HS-27A (cell line): ENCODE results near the gene NBPF20.
"Not testable (repeated sequence)": the region's sequence is repeated elsewhere in the genome, so short reads cannot be mapped to it uniquely, and the experiment has no call there.

Experiments used
- DNase-seq: peaks from one replicate; pipeline ENCODE4 v3.0.0-alpha.2; 2012; ENCODE audit warnings: low read depth, missing footprints

The NBPF20 gene

DNA sequence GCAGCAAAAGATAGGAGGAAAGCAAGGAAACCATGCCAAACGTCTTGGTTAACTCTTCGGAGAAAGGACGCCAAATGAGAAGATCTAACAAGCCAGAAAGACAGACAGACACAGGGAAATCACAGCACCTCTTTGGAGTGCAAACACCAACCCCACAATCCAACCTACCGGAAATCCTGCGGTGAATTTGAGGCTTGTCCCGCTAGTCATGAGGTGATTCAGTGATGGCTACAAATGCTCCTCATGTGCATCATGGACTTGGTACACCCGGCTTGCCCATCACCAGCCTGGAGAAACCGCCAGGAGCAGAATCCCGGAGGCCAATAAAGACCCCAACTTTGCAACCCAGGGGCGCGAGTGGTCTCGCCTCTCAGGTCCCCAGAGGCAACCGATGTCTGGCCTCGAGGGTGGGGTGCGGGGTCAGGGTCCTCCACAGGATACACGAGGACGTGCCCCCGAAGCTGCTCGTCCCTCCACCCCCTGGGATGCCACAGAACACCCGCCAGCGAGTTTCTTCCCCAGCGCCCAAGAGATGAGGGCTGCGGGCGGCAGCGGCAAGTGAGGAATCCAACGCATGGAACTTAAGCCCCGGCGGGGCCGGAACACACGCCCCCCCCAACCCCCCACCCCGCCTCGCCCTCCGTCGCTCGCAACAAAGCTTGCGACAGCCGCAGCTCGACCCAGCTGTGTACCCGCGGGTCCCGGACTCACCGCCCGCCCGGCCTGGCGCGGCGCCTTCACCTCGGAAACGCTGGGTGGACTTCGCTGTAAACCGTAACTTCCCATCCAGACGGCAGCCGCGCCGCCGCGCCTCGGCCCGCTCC is 579 bp downstream of the NBPF20 start:
- not testable (repeated sequence) for DNase-seq

DNA sequence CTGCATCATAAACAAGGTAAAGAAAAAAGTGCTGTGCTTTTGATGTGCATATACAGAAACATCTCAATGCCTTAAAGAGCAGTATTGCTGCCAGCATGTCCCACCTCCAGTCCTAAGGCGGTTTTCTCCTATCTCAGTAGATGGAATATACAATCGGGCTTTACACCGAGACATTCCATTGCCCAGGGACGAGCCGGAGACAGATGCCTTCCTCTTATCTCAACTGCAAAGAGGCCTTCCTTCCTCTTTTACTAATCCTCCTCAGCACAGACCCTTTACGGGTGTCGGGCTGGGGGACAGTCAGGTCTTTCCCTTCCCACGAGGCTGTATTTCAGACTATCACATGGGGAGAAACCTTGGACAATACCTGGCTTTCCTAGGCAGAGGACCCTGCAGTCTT is 10.3 kb downstream of the NBPF20 start:
- DNase-seq = not testable (repeated sequence)

DNA sequence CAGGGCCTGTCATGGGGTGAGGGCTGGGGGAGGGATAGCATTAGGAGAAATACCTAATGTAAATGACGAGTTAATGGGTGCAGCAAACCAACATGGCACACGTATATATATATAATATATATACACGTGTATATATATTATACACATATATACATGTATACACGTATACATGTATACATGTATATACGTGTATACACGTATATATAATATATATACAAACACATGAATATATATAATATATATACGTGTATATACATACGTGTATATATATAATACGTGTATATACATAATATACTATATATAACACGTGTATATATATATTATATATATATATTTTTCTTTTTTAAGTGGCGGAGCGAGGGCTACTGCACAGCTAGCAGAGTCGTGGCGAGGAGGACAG is 18.1 kb downstream of the NBPF20 start:
- not testable (repeated sequence) for DNase-seq

DNA sequence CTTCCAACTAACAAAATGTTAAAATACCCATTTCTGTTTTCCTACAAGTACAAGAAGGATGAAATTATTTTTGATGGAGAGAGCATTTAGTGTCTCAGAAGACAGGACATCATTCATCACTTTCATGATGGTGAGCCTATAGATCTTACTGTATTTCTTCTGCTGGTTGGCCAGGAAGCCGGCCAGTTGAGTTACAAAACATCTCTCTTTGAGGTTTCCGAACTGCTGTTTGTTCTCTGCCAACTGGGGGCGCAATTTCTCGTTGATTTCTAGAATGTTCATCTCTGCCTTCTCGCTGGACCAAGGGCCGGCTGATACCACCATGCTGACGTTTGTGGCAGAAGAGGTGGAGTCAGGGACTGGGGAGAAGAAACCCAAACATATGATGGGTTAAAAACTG is 20.5 kb downstream of the NBPF20 start:
- DNase-seq = not testable (repeated sequence)

DNA sequence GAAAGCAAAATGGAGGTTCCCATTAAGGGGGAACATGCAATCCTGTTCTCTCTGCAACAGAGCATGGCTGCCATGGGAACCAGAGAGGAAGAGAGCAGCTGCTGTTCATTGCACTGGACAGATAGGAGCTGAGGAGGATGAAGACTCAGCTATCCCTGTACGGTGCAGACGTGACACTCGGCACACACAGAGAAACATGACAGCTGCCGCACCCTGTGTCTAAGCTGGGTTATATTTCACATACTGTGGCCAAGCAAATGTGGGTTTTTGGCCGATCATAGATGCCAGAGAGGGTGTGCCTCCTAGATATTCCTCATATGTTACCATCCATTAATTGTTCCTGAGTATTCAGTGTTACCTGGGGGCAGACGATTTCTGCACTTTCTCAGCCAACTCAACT is 24.7 kb downstream of the NBPF20 start:
- DNase-seq = not testable (repeated sequence)
